DND-41 (cell line): ENCODE results near the gene HEYL.
A peak's percentile ranks its signal among the peaks of the same experiment; 100 is the strongest.

Experiments used
- ATAC-seq: fragments of 200-7000 bp; cut with Tn5 transposase; 3 replicates; pipeline ENCODE4 v1.9.1; 2021; ENCODE audit warnings: low read depth; ENCODE audit not compliant: insufficient read depth
- DNase-seq: peaks from one replicate; pipeline ENCODE4 v3.0.0-alpha.2; 2020
- H2AFZ ChIP-seq: 2 replicates; pipeline ENCODE4 v1.6.0; 2012; ENCODE audit warnings: low read depth, low read length
- H3K27ac ChIP-seq: 2 replicates; pipeline ENCODE4 v1.5.1; 2012; ENCODE audit warnings: low read length, inconsistent platforms
- H3K27me3 ChIP-seq: fragments of 200-600 bp; sonication (generic); 2 replicates; pipeline ENCODE4 v1.6.0; 2012; ENCODE audit warnings: low read length, mild to moderate bottlenecking, inconsistent platforms; ENCODE audit not compliant: insufficient read depth, poor library complexity
- H3K36me3 ChIP-seq: 2 replicates; pipeline ENCODE4 v1.5.1; 2012; ENCODE audit warnings: low read length, inconsistent platforms; ENCODE audit not compliant: insufficient read depth
- H3K4me1 ChIP-seq: 2 replicates; pipeline ENCODE4 v1.5.1; 2012; ENCODE audit warnings: mild to moderate bottlenecking, low read length; ENCODE audit not compliant: insufficient read depth
- H3K4me2 ChIP-seq: 2 replicates; pipeline ENCODE4 v1.6.0; 2012; ENCODE audit warnings: mild to moderate bottlenecking, moderate library complexity, low read length, inconsistent platforms; ENCODE audit not compliant: insufficient read depth
- H3K4me3 ChIP-seq, 2 experiments: fragments of 200-600 bp in 1 of 2; shearing (Covaris generic) in 1 of 2; 2 replicates each; pipeline ENCODE4 v1.5.1; 2012 to 2016; ENCODE audit warnings: inconsistent platforms in 2 of 2, low read length in 2 of 2, mild to moderate bottlenecking in 2 of 2, low read depth in 1 of 2, moderate library complexity in 1 of 2
- H3K79me2 ChIP-seq: 2 replicates; pipeline ENCODE4 v1.6.0; 2012; ENCODE audit warnings: low read length, inconsistent platforms; ENCODE audit not compliant: insufficient read depth
- H3K9ac ChIP-seq: 2 replicates; pipeline ENCODE4 v1.6.0; 2012; ENCODE audit warnings: low read depth, mild to moderate bottlenecking, inconsistent platforms, low read length, moderate library complexity
- H3K9me3 ChIP-seq: 2 replicates; pipeline ENCODE4 v1.5.1; 2012; ENCODE audit warnings: low read length, moderate library complexity, mild to moderate bottlenecking, inconsistent platforms; ENCODE audit not compliant: insufficient read depth, severe bottlenecking
- H4K20me1 ChIP-seq: 2 replicates; pipeline ENCODE4 v1.6.0; 2012; ENCODE audit warnings: low read length; ENCODE audit not compliant: insufficient read depth
- EZH2 ChIP-seq: IDR thresholded peaks from 3 replicates; pipeline ENCODE4 v1.6.1; 2012; ENCODE audit warnings: borderline replicate concordance, low read depth, mild to moderate bottlenecking, moderate library complexity, low read length, inconsistent platforms; ENCODE audit not compliant: severe bottlenecking
- TF ChIP-seq, protein P1 (sequence below): IDR thresholded peaks from 2 replicates; pipeline ENCODE4 v1.5.1; 2012; ENCODE audit warnings: borderline replicate concordance, low read length, moderate library complexity, mild to moderate bottlenecking; ENCODE audit not compliant: poor library complexity, severe bottlenecking; ENCODE audit errors: extremely low read depth

HEYL gene

DNA sequence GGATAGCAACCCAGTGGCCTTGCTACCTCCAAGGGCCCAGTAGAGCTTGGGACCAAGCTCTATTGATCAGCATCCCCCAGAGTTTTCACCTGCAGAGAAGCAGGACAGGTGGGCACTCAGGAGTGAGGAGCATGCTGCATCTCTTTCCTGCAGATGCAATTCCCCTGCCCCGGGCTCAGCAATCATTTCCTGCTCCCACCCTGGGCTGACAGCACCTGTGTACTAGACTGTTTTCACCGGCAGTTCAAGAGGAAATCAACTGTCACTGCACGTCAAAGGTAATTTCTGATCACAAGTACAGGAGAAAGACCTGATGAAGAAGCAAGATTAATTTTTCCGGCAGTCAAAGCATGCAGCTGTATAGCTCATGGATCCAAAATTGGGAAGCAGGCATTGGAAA lies 41.3 kb upstream of the HEYL start:
- Histone ChIP-seq H3K4me1 (no peaks in the 10 kb centered on the region), H3K27ac (no peak overlapping the region), H3K79me2 (no peaks in the 10 kb centered on the region), H3K36me3 (no peaks in the 10 kb centered on the region), H3K4me2 (no peak overlapping the region), H3K27me3 (peaks cover 18% of the 10 kb centered on the region), H3K4me3 (no peak overlapping the region), H2AFZ (no peak overlapping the region), H4K20me1 (0 out of 2 replicates have a peak, but pooled peaks cover 4% of the 10 kb centered on the region), H3K9me3 (no peaks in the 10 kb centered on the region), H3K9ac (no peak overlapping the region)
- TF ChIP-seq EZH2, result peak; percentile 36
- TF ChIP-seq, protein P1, sequence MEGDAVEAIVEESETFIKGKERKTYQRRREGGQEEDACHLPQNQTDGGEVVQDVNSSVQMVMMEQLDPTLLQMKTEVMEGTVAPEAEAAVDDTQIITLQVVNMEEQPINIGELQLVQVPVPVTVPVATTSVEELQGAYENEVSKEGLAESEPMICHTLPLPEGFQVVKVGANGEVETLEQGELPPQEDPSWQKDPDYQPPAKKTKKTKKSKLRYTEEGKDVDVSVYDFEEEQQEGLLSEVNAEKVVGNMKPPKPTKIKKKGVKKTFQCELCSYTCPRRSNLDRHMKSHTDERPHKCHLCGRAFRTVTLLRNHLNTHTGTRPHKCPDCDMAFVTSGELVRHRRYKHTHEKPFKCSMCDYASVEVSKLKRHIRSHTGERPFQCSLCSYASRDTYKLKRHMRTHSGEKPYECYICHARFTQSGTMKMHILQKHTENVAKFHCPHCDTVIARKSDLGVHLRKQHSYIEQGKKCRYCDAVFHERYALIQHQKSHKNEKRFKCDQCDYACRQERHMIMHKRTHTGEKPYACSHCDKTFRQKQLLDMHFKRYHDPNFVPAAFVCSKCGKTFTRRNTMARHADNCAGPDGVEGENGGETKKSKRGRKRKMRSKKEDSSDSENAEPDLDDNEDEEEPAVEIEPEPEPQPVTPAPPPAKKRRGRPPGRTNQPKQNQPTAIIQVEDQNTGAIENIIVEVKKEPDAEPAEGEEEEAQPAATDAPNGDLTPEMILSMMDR, result no peak
- ATAC-seq (no peak), DNase-seq (no peak)

DNA sequence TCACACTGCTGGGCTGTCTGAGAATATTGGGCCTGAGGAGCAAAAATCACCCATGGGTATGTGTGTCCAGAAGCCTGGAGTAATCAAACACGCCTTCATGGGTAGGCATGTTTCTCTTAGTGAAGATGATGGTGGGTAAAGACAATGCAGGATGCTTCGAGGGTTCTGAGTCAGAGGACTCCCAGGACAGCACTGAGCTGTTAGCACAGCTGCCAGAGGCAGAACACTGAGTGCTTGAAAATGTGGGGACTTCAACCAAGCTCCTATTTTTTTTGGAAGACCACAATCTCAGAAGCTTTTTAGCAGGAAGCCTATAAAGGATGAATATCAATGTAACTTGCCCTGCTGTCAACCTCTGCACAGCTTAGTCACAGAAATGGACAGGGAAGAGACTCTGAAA lies 40.4 kb upstream of the HEYL start:
- ATAC-seq, result no peak
- Histone ChIP-seq H3K4me2 (no peak overlapping the region), H3K36me3 (no peaks in the 10 kb centered on the region), H3K27ac (no peak overlapping the region), H3K79me2 (no peaks in the 10 kb centered on the region), H3K9me3 (no peaks in the 10 kb centered on the region), H3K27me3 (peaks cover 18% of the 10 kb centered on the region), H3K4me1 (no peaks in the 10 kb centered on the region), H2AFZ (no peak overlapping the region), H4K20me1 (0 out of 2 replicates have a peak, but pooled peaks cover 4% of the 10 kb centered on the region), H3K4me3 (no peak overlapping the region), H3K9ac (no peak overlapping the region)
- TF ChIP-seq EZH2, result no peak
- TF ChIP-seq, protein P1, result no peak
- DNase-seq, result no peak

DNA sequence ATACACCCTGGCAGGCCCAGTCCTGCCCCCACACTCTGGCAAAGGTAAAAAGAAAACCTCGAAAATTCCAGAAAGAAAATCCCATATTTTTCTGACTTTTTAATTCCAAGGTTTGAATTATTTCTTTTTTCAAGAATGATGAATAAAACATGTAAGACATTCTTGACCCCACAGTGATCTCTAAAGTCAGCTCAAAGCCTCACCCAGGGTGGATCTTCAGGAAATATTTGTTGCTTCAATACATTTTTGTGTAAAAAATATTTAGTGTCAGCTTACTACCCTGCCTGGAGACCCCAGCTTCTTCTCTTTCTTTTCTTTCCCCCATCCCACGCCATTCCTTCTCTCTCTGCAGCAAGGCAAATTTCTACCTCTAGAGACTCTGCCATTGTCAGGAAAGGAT lies 39.4 kb upstream of the HEYL start:
- Histone ChIP-seq H3K36me3 (no peaks in the 10 kb centered on the region), H3K79me2 (no peaks in the 10 kb centered on the region), H3K27ac (no peak overlapping the region), H3K9ac (no peak overlapping the region), H3K4me3 (no peak overlapping the region), H3K4me2 (no peak overlapping the region), H4K20me1 (0 out of 2 replicates have a peak, but pooled peaks cover 4% of the 10 kb centered on the region), H3K9me3 (no peaks in the 10 kb centered on the region), H3K27me3 (peaks cover 18% of the 10 kb centered on the region), H3K4me1 (no peaks in the 10 kb centered on the region), H2AFZ (no peak overlapping the region)
- DNase-seq (no peak), ATAC-seq (no peak)
- TF ChIP-seq, protein P1, result no peak
- no peak for TF ChIP-seq EZH2

- no peak for ATAC-seq
- no peak overlapping the region for H2AFZ ChIP-seq
- no peak for TF ChIP-seq EZH2
- no peaks in the 10 kb centered on the region for H3K4me1 ChIP-seq
- no peak overlapping the region for H3K4me3 ChIP-seq
- no peaks in the 10 kb centered on the region for H3K36me3 ChIP-seq
- H3K9ac ChIP-seq, result no peak overlapping the region
- H3K27me3 ChIP-seq, result peaks cover 18% of the 10 kb centered on the region
- 0 out of 2 replicates have a peak, but pooled peaks cover 4% of the 10 kb centered on the region for H4K20me1 ChIP-seq
- H3K79me2 ChIP-seq, result no peaks in the 10 kb centered on the region
- DNase-seq, result no peak
- H3K27ac ChIP-seq, result no peak overlapping the region
- no peak overlapping the region for H3K4me2 ChIP-seq
- no peaks in the 10 kb centered on the region for H3K9me3 ChIP-seq
These were observed 38.2 kb upstream of the HEYL start for GRCh38 chr1:39677645-39678044.
